HepG2 (cell line): ENCODE data around the gene KRTAP1-1. TPM values are rescaled to one million over a fixed set of nuclear protein-coding genes. Genes with fewer than 3 reads are reported as not detected.

Experiments
- ATAC-seq: fragments of 200-7000 bp; cut with Tn5 transposase; 3 replicates; pipeline ENCODE4 v1.9.1; 2020; ENCODE audit warnings: mild to moderate bottlenecking, moderate library complexity
- BruUV-seq: library from RNA; stranded (reverse); fragments of 400-500 nt; replicated peaks from 2 replicates; lab custom pipeline; 2021; lab: Mats Ljungman, UMichigan
- CTCF ChIA-PET: fragments of 300-600 bp; formaldehyde crosslinking; extraction: SDS; loops from one replicate; lab custom pipeline; 2021; ENCODE audit warnings: low total read pairs, inconsistent platforms, low intra/inter-chr PET ratio; lab: Yijun Ruan, JAX
- POLR2A ChIA-PET: fragments of 350-600 bp; sonication (Branson Sonifier 250); formaldehyde crosslinking; loops from one replicate; lab custom pipeline; 2020; ENCODE audit warnings: antibody characterized with exemption, inconsistent platforms; lab: Yijun Ruan, JAX
- DNase-seq: peaks from one replicate; pipeline ENCODE4 v3.0.0-alpha.2; 2015; ENCODE audit warnings: low spot score
- FAIRE-seq: peaks from 3 replicates; lab custom pipeline; 2011; peaks lifted over from hg19 to GRCh38; lab: Jason Lieb, UNC
- H2AFZ ChIP-seq: one replicate; pipeline ENCODE4 v1.6.1; 2011; ENCODE audit warnings: low read length, inconsistent platforms
- H3K27ac ChIP-seq: fragments of 300-600 bp; 3 replicates; pipeline ENCODE4 v1.8.0; 2011; ENCODE audit warnings: mixed run types, mild to moderate bottlenecking, mixed read lengths, low read length, inconsistent platforms; ENCODE audit not compliant: insufficient read depth; ENCODE audit errors: extremely low read length
- H3K27me3 ChIP-seq, 2 experiments: fragments of 200-600 bp in 1 of 2; 2 replicates in 1 of 2; 3 replicates in 1 of 2; pipeline versions ENCODE4 v1.6.0 to v1.8.0; 2011; ENCODE audit warnings: low read length in 2 of 2, mild to moderate bottlenecking in 2 of 2, moderate library complexity in 2 of 2, inconsistent platforms in 1 of 2; ENCODE audit not compliant: insufficient read depth in 2 of 2, control insufficient read depth in 1 of 2
- H3K36me3 ChIP-seq, 2 experiments: fragments of 200-600 bp in 1 of 2; replicated peaks in 1 of 2; 2 replicates in 1 of 2; 3 replicates in 1 of 2; pipeline versions ENCODE4 v1.5.1 to v1.8.0; 2011; ENCODE audit warnings: low read length in 2 of 2, inconsistent platforms in 1 of 2; ENCODE audit not compliant: insufficient read depth in 2 of 2, control insufficient read depth in 1 of 2
- H3K4me1 ChIP-seq: 2 replicates; pipeline ENCODE4 v1.5.1; 2012; ENCODE audit warnings: low read length, inconsistent platforms; ENCODE audit not compliant: insufficient read depth
- H3K4me2 ChIP-seq: 2 replicates; pipeline ENCODE4 v1.6.0; 2011; ENCODE audit warnings: low read depth, low read length, inconsistent platforms
- H3K4me3 ChIP-seq, 3 experiments: fragments of 200-600 bp in 1 of 3; sonication (generic), shearing (Covaris generic) in 1 of 3; replicated peaks in 1 of 3; 2 replicates each; pipeline ENCODE4 v1.5.1; 2011 to 2016; ENCODE audit warnings: low read length in 3 of 3, inconsistent platforms in 2 of 3, low read depth in 2 of 3, mild to moderate bottlenecking in 2 of 3, control low read depth in 1 of 3, mixed read lengths in 1 of 3; ENCODE audit not compliant: insufficient read depth in 1 of 3
- H3K79me2 ChIP-seq: one replicate; pipeline ENCODE4 v1.6.1; 2011; ENCODE audit warnings: low read length, inconsistent platforms; ENCODE audit not compliant: insufficient read depth
- H3K9ac ChIP-seq: 2 replicates; pipeline ENCODE4 v1.6.0; 2011; ENCODE audit warnings: mild to moderate bottlenecking, low read depth, low read length, inconsistent platforms; ENCODE audit not compliant: insufficient read depth
- H3K9me3 ChIP-seq: 2 replicates; pipeline ENCODE4 v1.5.1; 2012; ENCODE audit warnings: mild to moderate bottlenecking, low read length
- H4K20me1 ChIP-seq: 2 replicates; pipeline ENCODE4 v1.6.0; 2011; ENCODE audit warnings: inconsistent platforms, mild to moderate bottlenecking, low read length, moderate library complexity; ENCODE audit not compliant: insufficient read depth
- CBX1 ChIP-seq: IDR thresholded peaks from one replicate; pipeline ENCODE4 v1.6.1; 2016; ENCODE audit warnings: antibody characterized with exemption, low read depth
- KLF13 ChIP-seq: sonication (generic); formaldehyde crosslinking; IDR thresholded peaks from 2 replicates; pipeline ENCODE4 v1.4.0; 2020; ENCODE audit warnings: mild to moderate bottlenecking, missing genetic modification reagents
- PAXIP1 ChIP-seq: sonication (generic); formaldehyde crosslinking; conservative IDR thresholded peaks from 2 replicates; pipeline ENCODE4 v1.4.0; 2020; ENCODE audit warnings: mild to moderate bottlenecking, missing genetic modification reagents, moderate library complexity
- PHF5A ChIP-seq: IDR thresholded peaks from one replicate; pipeline ENCODE4 v1.6.1; 2018; ENCODE audit warnings: low read depth, missing genetic modification reagents; ENCODE audit not compliant: unreplicated experiment
- PREB ChIP-seq: sonication (generic); formaldehyde crosslinking; IDR thresholded peaks from 2 replicates; pipeline ENCODE4 v1.4.0; 2020; ENCODE audit warnings: missing genetic modification reagents
- TCF7L2 ChIP-seq: IDR thresholded peaks from 2 replicates; pipeline ENCODE4 v1.6.1; 2011; ENCODE audit warnings: mild to moderate bottlenecking, low read depth, low read length, moderate library complexity
- THAP8 ChIP-seq: sonication (generic); formaldehyde crosslinking; IDR thresholded peaks from 2 replicates; pipeline ENCODE4 v1.5.1; 2020; ENCODE audit warnings: missing genetic modification reagents, mild to moderate bottlenecking, borderline replicate concordance
- ZFP37 ChIP-seq: sonication (generic); formaldehyde crosslinking; IDR thresholded peaks from 2 replicates; pipeline ENCODE4 v1.4.0; 2020; ENCODE audit warnings: missing genetic modification reagents, borderline replicate concordance
- ZFP82 ChIP-seq: sonication (generic); formaldehyde crosslinking; IDR thresholded peaks from 2 replicates; pipeline ENCODE4 v1.5.1; 2020; ENCODE audit warnings: mild to moderate bottlenecking, missing genetic modification reagents, borderline replicate concordance
- ZNF142 ChIP-seq: sonication (generic); formaldehyde crosslinking; IDR thresholded peaks from 2 replicates; pipeline ENCODE4 v1.4.0; 2020; ENCODE audit warnings: missing genetic modification reagents
- ZNF468 ChIP-seq: sonication (generic); formaldehyde crosslinking; IDR thresholded peaks from 2 replicates; pipeline ENCODE4 v1.8.0; 2022; ENCODE audit warnings: mild to moderate bottlenecking, moderate library complexity, missing genetic modification reagents
- ZSCAN25 ChIP-seq: sonication (generic); formaldehyde crosslinking; IDR thresholded peaks from 2 replicates; pipeline ENCODE4 v1.8.0; 2022; ENCODE audit warnings: mild to moderate bottlenecking, missing genetic modification reagents
- WGBS: methylation state at CpG from one replicate; pipeline ENCODE4 v1.1.6; 2017; ENCODE audit warnings: low lambda C conversion rate; 5-methylcytosine and 5-hydroxymethylcytosine counted together
- in situ Hi-C: cut with HindIII; loops from 2 replicates; pipeline ENCODE4 v1.10.0; 2017; ENCODE audit warnings: low pct_unique_long_range_greater_than_20kb; ENCODE audit not compliant: extremely low pct_ligation_motif_present
- intact Hi-C: fragments of 100-400 bp; cut with micrococcal nuclease; formaldehyde crosslinking; loops from one replicate; pipeline ENCODE4 v1.10.0; 2022; ENCODE audit not compliant: unreplicated experiment
- polyA plus RNA-seq, 8 experiments: library from polyadenylated mRNA; depleted of rRNA in 3 of 8; stranded (reverse) in 7 of 8; unstranded in 1 of 8; fragments of >200 nt; fragmentation: Illumina TruSeq in 4 of 8; extraction: Trizol in 4 of 8; gene quantifications; 2 replicates each; pipeline versions ENCODE4 v1.2.1 to v1.2.3, GENCODE V29; 2011 to 2016; ENCODE audit warnings: low read depth in 4 of 8, missing spikeins in 1 of 8, mixed read lengths in 1 of 8; ENCODE audit not compliant: insufficient read depth in 1 of 8
- total RNA-seq, 5 experiments: library from RNA; depleted of rRNA; stranded (reverse); fragments of >200 nt; fragmentation: Illumina TruSeq; extraction: Trizol; gene quantifications; 2 replicates each; pipeline ENCODE4 v1.2.3, GENCODE V29; 2016; ENCODE audit warnings: low read depth in 1 of 5

KRTAP1-1 gene
- total and polyA plus RNA-seq, 2 of the 13 experiments (the other 11 are each of a cell fraction or from before 2014, with no cell fraction given), result not detected

- no peak for TF ChIP-seq PHF5A
Observed at GRCh38 chr17:41019415-41019814, 21.8 kb downstream of the KRTAP1-1 start (continued).

GRCh38 chr17:41018541-41018940 is 22.7 kb downstream of the KRTAP1-1 start:
- intact Hi-C loops, result no loop called here
- Histone ChIP-seq H3K4me3 (no peak overlapping the region), H4K20me1 (no peaks in the 10 kb centered on the region), H3K4me1 (peaks cover 36% of the 10 kb centered on the region), H3K4me2 (no peak overlapping the region), H3K27ac (no peak overlapping the region), H3K27me3 (no peaks in the 10 kb centered on the region), H3K79me2 (no peaks in the 10 kb centered on the region), H2AFZ (peak overlapping the region; percentile 32), H3K9me3 (no peaks in the 10 kb centered on the region; the same call in 1 of the 2 replicates), H3K9ac (no peak overlapping the region), H3K36me3 (no peaks in the 10 kb centered on the region)
- 94% methylated on average over 3 of the region's 3 CpGs for WGBS
- DNase-seq (no peak), ATAC-seq (no peak), FAIRE-seq (no peak)
- ChIA-PET CTCF (no interaction called here), POLR2A (interaction anchor here (1.1 kb wide), 1 partner anchor 61 kb away, joined by 4 read pairs; no protein-coding TSS in a partner anchor)
- BruUV-seq, result no TSS peak
- in situ Hi-C loops, result no loop called here
- TF ChIP-seq ZNF468 (CRISPR knock-in tag) (no peak), ZSCAN25 (CRISPR knock-in tag) (no peak), PREB (no peak), ZFP82 (CRISPR knock-in tag) (no peak), ZNF142 (CRISPR knock-in tag) (no peak), CBX1 (no peak), PAXIP1 (no peak), THAP8 (CRISPR knock-in tag) (no peak), KLF13 (CRISPR knock-in tag) (no peak), ZFP37 (CRISPR knock-in tag) (no peak), TCF7L2 (no peak)
